H9 (cell line): Measurements from ENCODE around the gene SNAP47. TPM values are rescaled to one million over a fixed set of nuclear protein-coding genes. Genes with fewer than 3 reads are reported as not detected.
"Not testable (repeated sequence)": the region's sequence is repeated elsewhere in the genome, so short reads cannot be mapped to it uniquely, and the experiment has no call there.

ENCODE experiments used
- DNase-seq: peaks from one replicate; pipeline ENCODE4 v3.0.0-alpha.2; 2017
- H2AFZ ChIP-seq: one replicate; pipeline ENCODE4 v1.6.1; 2013; ENCODE audit warnings: mild to moderate bottlenecking, low read length, control low read depth, moderate library complexity
- H2AK5ac ChIP-seq: 2 replicates; pipeline ENCODE4 v1.6.1; 2013; ENCODE audit warnings: low read length, control low read depth, mixed read lengths; ENCODE audit not compliant: insufficient read length
- H2BK120ac ChIP-seq: one replicate; pipeline ENCODE4 v1.6.1; 2013; ENCODE audit warnings: low read depth, mild to moderate bottlenecking, low read length, control low read depth, inconsistent platforms; ENCODE audit not compliant: poor library complexity, severe bottlenecking
- H2BK12ac ChIP-seq: 2 replicates; pipeline ENCODE4 v1.6.1; 2013; ENCODE audit warnings: low read length, control low read depth, mixed read lengths, low read depth; ENCODE audit not compliant: insufficient read length
- H2BK15ac ChIP-seq: 2 replicates; pipeline ENCODE4 v1.6.1; 2013; ENCODE audit warnings: low read depth, low read length, control low read depth
- H2BK20ac ChIP-seq: one replicate; pipeline ENCODE4 v1.6.1; 2013; ENCODE audit warnings: low read depth, mild to moderate bottlenecking, low read length, control low read depth, inconsistent platforms; ENCODE audit not compliant: poor library complexity, severe bottlenecking
- H2BK5ac ChIP-seq: 2 replicates; pipeline ENCODE4 v1.6.1; 2013; ENCODE audit warnings: low read length, control low read depth, mixed read lengths; ENCODE audit not compliant: insufficient read length
- H3K14ac ChIP-seq: 2 replicates; pipeline ENCODE4 v1.6.1; 2013; ENCODE audit warnings: low read length, control low read depth; ENCODE audit not compliant: insufficient read depth
- H3K18ac ChIP-seq: 2 replicates; pipeline ENCODE4 v1.6.1; 2013; ENCODE audit warnings: low read depth, mild to moderate bottlenecking, mixed read lengths, low read length, control low read depth; ENCODE audit not compliant: insufficient read length
- H3K23ac ChIP-seq: 2 replicates; pipeline ENCODE4 v1.6.1; 2013; ENCODE audit warnings: low read length, control low read depth, mixed read lengths, low read depth; ENCODE audit not compliant: insufficient read length
- H3K23me2 ChIP-seq: 2 replicates; pipeline ENCODE4 v1.6.1; 2013; ENCODE audit warnings: low read depth, mild to moderate bottlenecking, mixed read lengths, low read length, control low read depth; ENCODE audit not compliant: insufficient read length, poor library complexity, severe bottlenecking
- H3K27ac ChIP-seq: 2 replicates; pipeline ENCODE4 v1.5.1; 2013; ENCODE audit warnings: low read length, control low read depth, mixed read lengths, low read depth; ENCODE audit not compliant: insufficient read length
- H3K27me3 ChIP-seq: 2 replicates; pipeline ENCODE4 v1.6.1; 2013; ENCODE audit warnings: low read length, control low read depth, inconsistent platforms; ENCODE audit not compliant: insufficient read depth
- H3K4ac ChIP-seq: 2 replicates; pipeline ENCODE4 v1.6.1; 2013; ENCODE audit warnings: low read depth, mild to moderate bottlenecking, control low read depth, inconsistent platforms, low read length, moderate library complexity
- H3K4me1 ChIP-seq: 2 replicates; pipeline ENCODE4 v1.6.1; 2013; ENCODE audit warnings: low read length, control low read depth, inconsistent platforms; ENCODE audit not compliant: insufficient read depth
- H3K4me2 ChIP-seq: 2 replicates; pipeline ENCODE4 v1.6.1; 2013; ENCODE audit warnings: low read length, control low read depth, mixed read lengths; ENCODE audit not compliant: insufficient read length, insufficient read depth
- H3K56ac ChIP-seq: 2 replicates; pipeline ENCODE4 v1.6.1; 2013; ENCODE audit warnings: low read depth, mild to moderate bottlenecking, mixed read lengths, low read length, control low read depth; ENCODE audit not compliant: insufficient read length
- H3K79me1 ChIP-seq: 2 replicates; pipeline ENCODE4 v1.6.1; 2013; ENCODE audit warnings: low read depth, mild to moderate bottlenecking, moderate library complexity, low read length, control low read depth, inconsistent platforms; ENCODE audit not compliant: insufficient read depth, poor library complexity, severe bottlenecking
- H3K79me2 ChIP-seq: 2 replicates; pipeline ENCODE4 v1.6.1; 2013; ENCODE audit warnings: low read length, control low read depth, inconsistent platforms; ENCODE audit not compliant: insufficient read depth
- H3K9ac ChIP-seq: 2 replicates; pipeline ENCODE4 v1.6.1; 2013; ENCODE audit warnings: low read length, control low read depth, mixed read lengths; ENCODE audit not compliant: insufficient read length; ENCODE audit errors: extremely low read depth
- H3K9me3 ChIP-seq: one replicate; pipeline ENCODE4 v1.6.1; 2013; ENCODE audit warnings: low read depth, low read length, inconsistent platforms; ENCODE audit not compliant: control insufficient read depth
- H3T11ph ChIP-seq: one replicate; pipeline ENCODE4 v1.6.1; 2013; ENCODE audit warnings: mild to moderate bottlenecking, low read length, control low read depth, inconsistent platforms
- H4K20me1 ChIP-seq: one replicate; pipeline ENCODE4 v1.6.1; 2013; ENCODE audit not compliant: control insufficient read depth, insufficient read length, insufficient read depth
- H4K5ac ChIP-seq: 2 replicates; pipeline ENCODE4 v1.6.1; 2013; ENCODE audit warnings: low read depth, mild to moderate bottlenecking, mixed read lengths, low read length, control low read depth; ENCODE audit not compliant: insufficient read length
- H4K8ac ChIP-seq: replicated peaks from 2 replicates; pipeline ENCODE4 v1.6.1; 2013; ENCODE audit warnings: low read length, control low read depth, mixed read lengths, low read depth; ENCODE audit not compliant: insufficient read length
- H4K91ac ChIP-seq: 2 replicates; pipeline ENCODE4 v1.6.1; 2013; ENCODE audit warnings: low read depth, mild to moderate bottlenecking, moderate library complexity, mixed read lengths, low read length, control low read depth; ENCODE audit not compliant: insufficient read length
- H3K27ac Mint-ChIP-seq, 3 experiments: 2 replicates in 2 of 3; 3 replicates in 1 of 3; pipeline ENCODE4 v1.8.0; 2020 to 2021; ENCODE audit warnings: mixed read lengths in 3 of 3, mild to moderate bottlenecking in 1 of 3, moderate library complexity in 1 of 3
- H3K27me3 Mint-ChIP-seq: 2 replicates; pipeline ENCODE4 v1.8.0; 2021; ENCODE audit warnings: low read depth, mild to moderate bottlenecking, moderate library complexity, mixed read lengths
- H3K36me3 Mint-ChIP-seq, 3 experiments: 2 replicates in 2 of 3; 3 replicates in 1 of 3; pipeline ENCODE4 v1.8.0; 2020 to 2021; ENCODE audit warnings: low read depth in 3 of 3, mixed read lengths in 3 of 3; ENCODE audit not compliant: insufficient read depth in 1 of 3
- H3K4me1 Mint-ChIP-seq, 2 experiments: 2 replicates each; pipeline ENCODE4 v1.8.0; 2020; ENCODE audit warnings: mixed read lengths in 2 of 2
- H3K4me3 Mint-ChIP-seq, 2 experiments: 2 replicates in 1 of 2; 3 replicates in 1 of 2; pipeline ENCODE4 v1.8.0; 2020 to 2021; ENCODE audit warnings: mild to moderate bottlenecking in 2 of 2, mixed read lengths in 2 of 2, moderate library complexity in 1 of 2
- H3K9me3 Mint-ChIP-seq, 2 experiments: 2 replicates in 1 of 2; 3 replicates in 1 of 2; pipeline ENCODE4 v1.8.0; 2020; ENCODE audit warnings: mild to moderate bottlenecking in 2 of 2, mixed read lengths in 2 of 2, moderate library complexity in 1 of 2
- WGBS: extraction: QIAGEN DNeasy Blood & Tissue Kit; methylation state at CpG from one replicate; pipeline ENCODE4 v1.1.7; 2013; ENCODE audit warnings: missing lambda C conversion rate, low lambda C conversion rate, mixed read lengths; ENCODE audit not compliant: insufficient read length; ENCODE audit errors: extremely low coverage; 5-methylcytosine and 5-hydroxymethylcytosine counted together
- total RNA-seq: library from RNA; stranded (reverse); gene quantifications from 2 replicates; pipeline ENCODE4 v1.2.1, GENCODE V29; 2021
- TF ChIP-seq, protein P1 (sequence below): fragments of 200-600 bp; sonication (generic); conservative IDR thresholded peaks from 3 replicates; pipeline ENCODE4 v1.8.0; 2021; ENCODE audit warnings: antibody characterized with exemption, mild to moderate bottlenecking

The SNAP47 gene
- total RNA-seq, 1 experiment from 2014 or later, result 44.1 TPM

DNA sequence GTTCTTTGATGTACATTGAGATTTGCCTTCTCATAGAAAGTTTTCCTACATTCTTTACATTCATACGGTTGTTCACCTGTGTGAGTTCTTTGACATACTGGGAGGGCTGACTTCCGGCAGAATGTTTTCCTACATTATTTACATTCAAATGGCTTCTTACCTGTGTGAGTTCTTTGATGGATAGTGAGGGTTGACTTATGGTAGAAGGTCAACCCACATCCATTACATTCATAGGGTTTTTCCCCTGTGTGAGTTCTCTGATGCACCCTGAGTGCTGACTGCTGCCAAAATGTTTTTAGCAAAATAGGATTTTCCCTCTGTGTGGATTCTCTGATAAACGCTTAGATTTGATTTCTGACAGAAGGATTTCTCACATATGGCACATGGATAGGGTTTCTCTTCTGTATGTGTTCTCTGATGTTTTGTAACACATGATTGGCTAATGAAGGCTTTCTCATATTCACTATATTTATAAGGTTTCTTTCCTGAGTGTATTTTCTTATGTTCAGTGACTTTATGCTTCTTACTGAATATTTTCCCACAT is 37.8 kb upstream of the SNAP47 start:
- Histone ChIP-seq H3K4ac (no peak overlapping the region), H4K5ac (no peak overlapping the region), H2AK5ac (no peak overlapping the region), H3K18ac (no peak overlapping the region), H2BK120ac (no peak overlapping the region), H4K8ac (no peak overlapping the region), H4K20me1 (no peaks in the 10 kb centered on the region), H3K56ac (no peak overlapping the region), H3K4me2 (no peak overlapping the region), H3K27me3 (no peaks in the 10 kb centered on the region), H3K9me3 (peaks cover 41% of the 10 kb centered on the region), H3K79me1 (no peaks in the 10 kb centered on the region), H3K23me2 (no peaks in the 10 kb centered on the region), H3K79me2 (no peaks in the 10 kb centered on the region), H2BK15ac (no peak overlapping the region), H3T11ph (no peak overlapping the region), H3K14ac (no peak overlapping the region), H2BK12ac (no peak overlapping the region), H3K23ac (no peak overlapping the region), H2AFZ (no peak overlapping the region), H2BK5ac (no peak overlapping the region), H4K91ac (no peak overlapping the region), H2BK20ac (no peak overlapping the region), H3K9ac (no peak overlapping the region), H3K4me1 (no peaks in the 10 kb centered on the region), H3K27ac (no peak overlapping the region)
- Mint-ChIP-seq H3K4me3 (no peak overlapping the region), H3K27ac (no peak overlapping the region), H3K4me1 (no peaks in the 10 kb centered on the region), H3K36me3 (peaks cover 3 to 17% (median 4%) of the 10 kb centered on the region in 3 experiments; a peak in 5 of 7 replicates), H3K9me3 (peaks cover 69 to 70% of the 10 kb centered on the region in 2 experiments), H3K27me3 (peaks cover 10% of the 10 kb centered on the region)
- TF ChIP-seq, protein P1, sequence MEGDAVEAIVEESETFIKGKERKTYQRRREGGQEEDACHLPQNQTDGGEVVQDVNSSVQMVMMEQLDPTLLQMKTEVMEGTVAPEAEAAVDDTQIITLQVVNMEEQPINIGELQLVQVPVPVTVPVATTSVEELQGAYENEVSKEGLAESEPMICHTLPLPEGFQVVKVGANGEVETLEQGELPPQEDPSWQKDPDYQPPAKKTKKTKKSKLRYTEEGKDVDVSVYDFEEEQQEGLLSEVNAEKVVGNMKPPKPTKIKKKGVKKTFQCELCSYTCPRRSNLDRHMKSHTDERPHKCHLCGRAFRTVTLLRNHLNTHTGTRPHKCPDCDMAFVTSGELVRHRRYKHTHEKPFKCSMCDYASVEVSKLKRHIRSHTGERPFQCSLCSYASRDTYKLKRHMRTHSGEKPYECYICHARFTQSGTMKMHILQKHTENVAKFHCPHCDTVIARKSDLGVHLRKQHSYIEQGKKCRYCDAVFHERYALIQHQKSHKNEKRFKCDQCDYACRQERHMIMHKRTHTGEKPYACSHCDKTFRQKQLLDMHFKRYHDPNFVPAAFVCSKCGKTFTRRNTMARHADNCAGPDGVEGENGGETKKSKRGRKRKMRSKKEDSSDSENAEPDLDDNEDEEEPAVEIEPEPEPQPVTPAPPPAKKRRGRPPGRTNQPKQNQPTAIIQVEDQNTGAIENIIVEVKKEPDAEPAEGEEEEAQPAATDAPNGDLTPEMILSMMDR, result no peak
- no peak for DNase-seq
- WGBS, result no CpG with 5 or more reads among the region's 3 CpGs

DNA sequence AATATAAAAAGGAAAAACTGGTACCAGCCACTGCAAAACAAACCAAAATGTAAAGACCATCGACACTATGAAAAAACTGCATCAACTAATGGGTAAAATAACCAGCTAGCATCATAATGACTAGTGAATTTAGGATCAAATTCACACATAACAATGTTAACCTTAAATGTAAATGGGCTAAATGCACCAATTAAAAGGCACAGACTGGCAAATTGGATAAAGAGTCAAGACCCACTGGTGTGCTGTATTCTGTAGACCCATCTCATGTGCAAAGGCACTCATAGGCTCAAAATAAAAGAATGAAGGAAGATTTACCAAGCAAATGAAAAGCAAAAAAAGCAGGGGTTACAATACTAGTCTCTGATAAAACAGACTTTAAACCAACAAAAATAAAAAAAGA is 33.6 kb upstream of the SNAP47 start:
- H2BK20ac ChIP-seq, H4K20me1 ChIP-seq, H3K9ac ChIP-seq, H2BK120ac ChIP-seq, H2BK15ac ChIP-seq, H2BK5ac ChIP-seq, H3K14ac ChIP-seq, H3K4me3 Mint-ChIP-seq, H4K91ac ChIP-seq, H3K56ac ChIP-seq, H3K79me1 ChIP-seq, H2AFZ ChIP-seq, H2BK12ac ChIP-seq, H3K4me2 ChIP-seq, H2AK5ac ChIP-seq, H3K79me2 ChIP-seq, H3K27me3 ChIP-seq, H4K8ac ChIP-seq, H4K5ac ChIP-seq, DNase-seq, H3K18ac ChIP-seq, H3T11ph ChIP-seq, H3K23me2 ChIP-seq, H3K4me1 Mint-ChIP-seq, H3K4ac ChIP-seq, H3K23ac ChIP-seq, H3K27ac Mint-ChIP-seq, H3K4me1 ChIP-seq, H3K27ac ChIP-seq: not testable (repeated sequence)
- no CpG with 5 or more reads among the region's 1 CpG for WGBS
- Mint-ChIP-seq H3K36me3 (peaks cover 3 to 16% (median 6%) of the 10 kb centered on the region in 3 experiments; a peak in 4 of 7 replicates), H3K27me3 (peaks cover 12% of the 10 kb centered on the region), H3K9me3 (peaks cover 70% of the 10 kb centered on the region in 2 experiments)
- peaks cover 13% of the 10 kb centered on the region for H3K9me3 ChIP-seq
